GM12878 (cell line): ENCODE results near the gene FAM47E. TPM values are rescaled to one million over a fixed set of nuclear protein-coding genes. Genes with fewer than 3 reads are reported as not detected.

ENCODE experiments used
- ATAC-seq: fragments of 200-7000 bp; cut with Tn5 transposase; 3 replicates; pipeline ENCODE4 v1.9.1; 2020; ENCODE audit warnings: mild to moderate bottlenecking, moderate library complexity
- BruUV-seq: library from RNA; stranded (reverse); fragments of 400-500 nt; replicated peaks from 2 replicates; lab custom pipeline; 2021; lab: Mats Ljungman, UMichigan
- CTCF ChIA-PET: fragments of 300-600 bp; sonication (Branson Sonifier 250); formaldehyde crosslinking; extraction: SDS; loops from one replicate; lab custom pipeline; 2021; ENCODE audit warnings: inconsistent platforms; lab: Yijun Ruan, JAX
- POLR2A ChIA-PET: fragments of 350-600 bp; formaldehyde crosslinking; extraction: SDS; loops from one replicate; lab custom pipeline; 2021; ENCODE audit warnings: inconsistent platforms; lab: Charles Lee
- RAD21 ChIA-PET: fragments of 300-600 bp; sonication (Branson Sonifier 250); formaldehyde crosslinking; loops from one replicate; lab custom pipeline; 2023; ENCODE audit warnings: antibody characterized with exemption; ENCODE audit not compliant: unreplicated experiment; lab: Charles Lee
- SMC1A ChIA-PET: fragments of 300-600 bp; sonication (Branson Sonifier 250); formaldehyde crosslinking; loops from one replicate; lab custom pipeline; 2023; ENCODE audit not compliant: unreplicated experiment, uncharacterized antibody; lab: Charles Lee
- DNase-seq: peaks from one replicate; pipeline ENCODE4 v3.0.0-alpha.2; 2011; ENCODE audit warnings: low read depth, low spot score
- FAIRE-seq: peaks from 3 replicates; lab custom pipeline; 2011; peaks lifted over from hg19 to GRCh38; lab: Jason Lieb, UNC
- H2AFZ ChIP-seq: 2 replicates; pipeline ENCODE4 v1.6.0; 2011; ENCODE audit warnings: low read depth, low read length, control low read depth; ENCODE audit not compliant: control insufficient read depth
- H3K27ac ChIP-seq: 2 replicates; pipeline ENCODE4 v1.5.1; 2011; ENCODE audit warnings: control low read depth; ENCODE audit not compliant: control insufficient read depth, insufficient read depth
- H3K27me3 ChIP-seq, 2 experiments: replicated peaks in 1 of 2; 2 replicates each; pipeline versions ENCODE4 v1.6.0 to v1.6.1; 2011; ENCODE audit warnings: low read length in 1 of 2; ENCODE audit not compliant: control insufficient read depth in 2 of 2, insufficient read depth in 2 of 2
- H3K36me3 ChIP-seq, 2 experiments: 2 replicates each; pipeline ENCODE4 v1.5.1; 2011; ENCODE audit warnings: low read length in 1 of 2; ENCODE audit not compliant: control insufficient read depth in 2 of 2, insufficient read depth in 2 of 2
- H3K4me1 ChIP-seq: 2 replicates; pipeline ENCODE4 v1.6.1; 2011; ENCODE audit warnings: mild to moderate bottlenecking, low read length, moderate library complexity, mixed read lengths; ENCODE audit not compliant: control insufficient read depth, insufficient read depth
- H3K4me2 ChIP-seq: 2 replicates; pipeline ENCODE4 v1.6.0; 2011; ENCODE audit warnings: control low read depth; ENCODE audit not compliant: control insufficient read depth, insufficient read depth
- H3K4me3 ChIP-seq: fragments of 200-600 bp; sonication (generic); 2 replicates; pipeline ENCODE4 v1.5.1; 2016
- H3K79me2 ChIP-seq: 2 replicates; pipeline ENCODE4 v1.6.0; 2011; ENCODE audit warnings: low read length; ENCODE audit not compliant: control insufficient read depth, insufficient read depth
- H3K9ac ChIP-seq: 2 replicates; pipeline ENCODE4 v1.8.0; 2011; ENCODE audit warnings: low read length, control low read depth, mixed read lengths; ENCODE audit not compliant: control insufficient read depth, insufficient read depth
- H3K9me3 ChIP-seq: replicated peaks from 3 replicates; pipeline ENCODE4 v1.5.1; 2011; ENCODE audit warnings: mild to moderate bottlenecking, low read length; ENCODE audit not compliant: control insufficient read depth, insufficient read depth
- H4K20me1 ChIP-seq: 2 replicates; pipeline ENCODE4 v1.6.0; 2011; ENCODE audit not compliant: control insufficient read depth, insufficient read depth
- E2F4 ChIP-seq: IDR thresholded peaks from 2 replicates; pipeline ENCODE4 v1.6.1; 2012; ENCODE audit warnings: low read depth, low read length, improper control_type of control experiment
- NKRF ChIP-seq: fragments of 450-650 bp; conservative IDR thresholded peaks from 2 replicates; pipeline ENCODE4 v1.6.1; 2017; ENCODE audit warnings: mild to moderate bottlenecking, moderate library complexity
- SPI1 ChIP-seq: IDR thresholded peaks from 2 replicates; pipeline ENCODE4 v1.6.1; 2011; ENCODE audit warnings: low read depth, mild to moderate bottlenecking, low read length, moderate library complexity, borderline replicate concordance; ENCODE audit not compliant: insufficient read depth
- WGBS: methylation state at CpG from one replicate; pipeline ENCODE4 v1.1.6; 2016; ENCODE audit warnings: low lambda C conversion rate; ENCODE audit not compliant: insufficient replicate concordance, insufficient coverage; ENCODE audit errors: missing lambda C conversion rate; 5-methylcytosine and 5-hydroxymethylcytosine counted together
- in situ Hi-C: fragments of 300-500 bp; cut with MboI; formaldehyde crosslinking; loops from 9 replicates; pipeline ENCODE4 v1.14.3; 2018; ENCODE audit warnings: mixed read lengths
- intact Hi-C: fragments of 100-400 bp; cut with micrococcal nuclease; formaldehyde crosslinking; loops from one replicate; pipeline ENCODE4 v1.14.2; 2022; ENCODE audit not compliant: unreplicated experiment
- polyA plus RNA-seq, 11 experiments: library from polyadenylated mRNA; depleted of rRNA in 4 of 11; unstranded in 6 of 11; stranded (reverse) in 5 of 11; fragments of >200 nt; fragmentation: Nextera tagmentation in 4 of 11; fragmentation: Illumina TruSeq in 1 of 11; extraction: Ambion mirVana in 4 of 11; extraction: Trizol in 1 of 11; gene quantifications; 1 replicate in 1 of 11; 2 replicates in 10 of 11; pipeline versions ENCODE4 v1.2.1 to v1.2.3, GENCODE V29; 2011 to 2016; ENCODE audit warnings: inconsistent platforms in 2 of 11, missing spikeins in 2 of 11, low read depth in 1 of 11
- total RNA-seq, 4 experiments: library from RNA; depleted of rRNA in 3 of 4; stranded (reverse); fragments of >200 nt in 3 of 4; fragmentation: Illumina TruSeq in 1 of 4; extraction: Trizol in 1 of 4; gene quantifications; 2 replicates each; pipeline versions ENCODE4 v1.2.1 to v1.2.3, GENCODE V29; 2013 to 2021
- TF ChIP-seq, protein P1 (sequence below): IDR thresholded peaks from 2 replicates; pipeline ENCODE4 v1.6.1; 2011; ENCODE audit warnings: low read depth, mild to moderate bottlenecking, low read length, moderate library complexity, borderline replicate concordance; ENCODE audit errors: extremely low read depth

FAM47E gene
- total and polyA plus RNA-seq, 10 of the 15 experiments (the other 5 are each of a cell fraction or from before 2014, with no cell fraction given), result 0.03 TPM; not detected in 9

GRCh38 chr4:76298227-76298626, 46.7 kb downstream of the FAM47E start:
- no TSS peak for BruUV-seq
- Histone ChIP-seq H3K36me3 (no peaks in the 10 kb centered on the region), H3K4me1 (peaks cover 18% of the 10 kb centered on the region), H2AFZ (no peak overlapping the region), H3K27ac (no peak overlapping the region), H4K20me1 (no peaks in the 10 kb centered on the region), H3K27me3 (no peaks in the 10 kb centered on the region; a peak in 3 of 4 replicates), H3K9me3 (peaks cover 19% of the 10 kb centered on the region), H3K4me2 (no peak overlapping the region), H3K9ac (no peak overlapping the region), H3K4me3 (no peak overlapping the region), H3K79me2 (no peaks in the 10 kb centered on the region)
- DNase-seq (no peak), ATAC-seq (no peak), FAIRE-seq (no peak)
- in situ Hi-C loops (no loop called here), intact Hi-C loops (no loop called here)
- CTCF ChIA-PET, result interaction anchor here (1.0 kb wide), 1 partner anchor 119 kb away, joined by 3 read pairs; no protein-coding TSS in a partner anchor
- no peak for TF ChIP-seq E2F4
- TF ChIP-seq, protein P1, sequence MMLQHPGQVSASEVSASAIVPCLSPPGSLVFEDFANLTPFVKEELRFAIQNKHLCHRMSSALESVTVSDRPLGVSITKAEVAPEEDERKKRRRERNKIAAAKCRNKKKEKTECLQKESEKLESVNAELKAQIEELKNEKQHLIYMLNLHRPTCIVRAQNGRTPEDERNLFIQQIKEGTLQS, result no peak
- SMC1A ChIA-PET, result no interaction called here
- RAD21 ChIA-PET, result no interaction called here
- POLR2A ChIA-PET, result no interaction called here

DNA sequence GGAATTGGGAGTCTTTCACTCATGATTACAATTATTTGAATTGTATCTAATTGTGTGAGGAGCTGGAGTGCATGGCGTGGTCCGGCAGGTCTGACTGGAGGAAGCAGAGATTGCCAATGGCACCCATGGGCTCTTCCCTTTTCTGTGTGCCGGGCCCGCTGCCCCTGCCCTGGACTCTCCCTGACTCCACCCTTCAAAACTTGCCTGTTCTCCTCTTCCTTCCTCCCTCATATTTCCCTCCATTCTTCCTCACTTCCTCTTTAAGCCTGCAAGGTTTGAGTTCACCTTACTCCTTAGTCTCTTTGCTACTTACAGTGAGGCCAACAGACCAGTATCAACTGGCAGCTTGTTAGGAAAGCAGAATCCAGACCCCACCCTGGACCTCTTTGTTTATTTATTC, 48.5 kb downstream of the FAM47E start:
- Histone ChIP-seq H3K9ac (no peak overlapping the region), H3K27me3 (peaks cover 0 to under 1% of the 10 kb centered on the region in 2 experiments; a peak in 2 of 4 replicates), H2AFZ (no peak overlapping the region), H4K20me1 (no peaks in the 10 kb centered on the region), H3K79me2 (no peaks in the 10 kb centered on the region), H3K4me3 (no peak overlapping the region), H3K27ac (no peak overlapping the region), H3K4me2 (no peak overlapping the region), H3K4me1 (peaks cover 19% of the 10 kb centered on the region), H3K9me3 (peaks cover 19% of the 10 kb centered on the region), H3K36me3 (no peaks in the 10 kb centered on the region)
- no peak for FAIRE-seq
- TF ChIP-seq SPI1 (peak; percentile 33; the same call in 1 of the 2 replicates), NKRF (no peak)
- no TSS peak for BruUV-seq
- 75% methylated on average over 4 of the region's 4 CpGs for whole genome bisulfite sequencing
- CTCF ChIA-PET, result no interaction called here
- RAD21 ChIA-PET, result no interaction called here
- POLR2A ChIA-PET, result no interaction called here
- in situ Hi-C loops (no loop called here), intact Hi-C loops (no loop called here)
- no peak for ATAC-seq
- DNase-seq, result no peak
- SMC1A ChIA-PET, result no interaction called here
